ENCODE results near the gene STIMATE. TPM values are rescaled to one million over a fixed set of nuclear protein-coding genes. Genes with fewer than 3 reads are reported as not detected.

Gene STIMATE
- total RNA-seq, 4 donors from 2014 or later = 20.6 to 64.6 (median 27.8) TPM

DNA sequence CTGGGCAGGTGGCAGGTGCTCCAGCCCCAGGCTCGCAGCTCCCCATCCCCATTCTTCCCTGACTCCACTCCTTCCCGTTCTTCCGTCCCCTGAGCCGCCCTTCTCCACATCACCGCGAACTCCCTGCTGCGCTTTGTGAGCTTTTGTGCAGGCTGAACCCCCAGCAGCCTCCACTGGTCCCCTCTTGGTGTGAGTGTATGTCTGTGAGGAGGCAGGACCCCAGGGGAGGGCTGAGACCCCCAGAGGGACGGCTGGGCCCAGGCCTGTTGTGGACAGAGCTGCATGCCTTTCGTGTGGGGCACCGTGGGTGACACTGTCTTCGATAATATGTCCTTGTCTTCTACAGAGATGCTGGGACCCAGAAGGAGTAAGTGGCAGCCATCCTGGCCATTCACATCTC, 110.1 kb downstream of the STIMATE start:
- TF ChIP-seq, protein P1, sequence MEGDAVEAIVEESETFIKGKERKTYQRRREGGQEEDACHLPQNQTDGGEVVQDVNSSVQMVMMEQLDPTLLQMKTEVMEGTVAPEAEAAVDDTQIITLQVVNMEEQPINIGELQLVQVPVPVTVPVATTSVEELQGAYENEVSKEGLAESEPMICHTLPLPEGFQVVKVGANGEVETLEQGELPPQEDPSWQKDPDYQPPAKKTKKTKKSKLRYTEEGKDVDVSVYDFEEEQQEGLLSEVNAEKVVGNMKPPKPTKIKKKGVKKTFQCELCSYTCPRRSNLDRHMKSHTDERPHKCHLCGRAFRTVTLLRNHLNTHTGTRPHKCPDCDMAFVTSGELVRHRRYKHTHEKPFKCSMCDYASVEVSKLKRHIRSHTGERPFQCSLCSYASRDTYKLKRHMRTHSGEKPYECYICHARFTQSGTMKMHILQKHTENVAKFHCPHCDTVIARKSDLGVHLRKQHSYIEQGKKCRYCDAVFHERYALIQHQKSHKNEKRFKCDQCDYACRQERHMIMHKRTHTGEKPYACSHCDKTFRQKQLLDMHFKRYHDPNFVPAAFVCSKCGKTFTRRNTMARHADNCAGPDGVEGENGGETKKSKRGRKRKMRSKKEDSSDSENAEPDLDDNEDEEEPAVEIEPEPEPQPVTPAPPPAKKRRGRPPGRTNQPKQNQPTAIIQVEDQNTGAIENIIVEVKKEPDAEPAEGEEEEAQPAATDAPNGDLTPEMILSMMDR (IDR thresholded peaks at IDR 0.05 in 4 of 5, conservative IDR thresholded peaks at IDR 0.05 in 1 of 5) = no peak
- TF ChIP-seq POLR2A (IDR thresholded peaks at IDR 0.05) = no peak
- Histone ChIP-seq H3K36me3 (no peaks in the 10 kb centered on the region), H3K4me1 (no peaks in the 10 kb centered on the region), H3K27ac (no peak overlapping the region), H3K9me3 (no peaks in the 10 kb centered on the region), H3K4me3 (no peak overlapping the region), H3K27me3 (no peaks in the 10 kb centered on the region)
- DNase-seq = no peak
- in situ Hi-C loops (cut with MboI; ENCODE audit: low sequenced_read_pairs in 4 of 4) (no loop called here), intact Hi-C loops (cut with DNase I; ENCODE audit: low total_unique reads) (no loop called here)
- no peak for ATAC-seq

Small RNAs within 50 kb of the gene (microRNA-seq; reads per million reads assigned to microRNA genes)
- 0 reads per million in 2 donors for gene MIR8064 (ENCODE audit: borderline replicate concordance in 2 of 2)

Other genes starting within 250 kb of the STIMATE start
- 10 to 100 TPM; 22.9 to 45.2 (median 27.5) TPM for gene PBRM1, start 211.6 kb downstream of the STIMATE start, total RNA-seq
- gene GNL3, start 211.5 kb downstream of the STIMATE start, total RNA-seq = 100 to 1,000 TPM in 1 of 4 donors, 10 to 100 TPM in 3; 67.6 to 108 (median 94.2) TPM
- 10 to 100 TPM; 15.6 to 39.6 (median 27.5) TPM for gene GLT8D1, start 191.8 kb downstream of the STIMATE start, total RNA-seq
- gene SPCS1, start 191.4 kb downstream of the STIMATE start, total RNA-seq = 100 to 1,000 TPM; 152 to 188 (median 162) TPM
- 10 to 100 TPM; 16.4 to 25.6 (median 22.4) TPM for gene NEK4, start 126.6 kb downstream of the STIMATE start, total RNA-seq
- gene ITIH1, start 119.9 kb downstream of the STIMATE start, total RNA-seq = 1 to 10 TPM in 1 of 4 donors, under 1 TPM in 1, not detected in 2; 0.72 to 2.1 TPM
- 1 to 10 TPM in 2 of 4 donors, under 1 TPM in 2; 0.66 to 3.1 (median 1.5) TPM for gene ITIH3, start 102.8 kb downstream of the STIMATE start, total RNA-seq
- 10 to 100 TPM in 3 of 4 donors, 1 to 10 TPM in 1; 3.5 to 20.4 (median 12.7) TPM for gene ITIH4, start 66.9 kb downstream of the STIMATE start, total RNA-seq
- gene MUSTN1, start 62.5 kb downstream of the STIMATE start, total RNA-seq = 1,000 to 10,000 TPM in 1 of 4 donors, 100 to 1,000 TPM in 3; 218 to 2,149 (median 412) TPM
- gene SFMBT1, start 148.5 kb upstream of the STIMATE start, total RNA-seq = 10 to 100 TPM; 17.5 to 39.7 (median 29.8) TPM
- 1 to 10 TPM; 2.5 to 5.7 (median 5.2) TPM for gene RFT1, start 232.9 kb upstream of the STIMATE start, total RNA-seq

All from gastrocnemius medialis (tissue), 4 donors.